GM23338 (cell line): ENCODE measurements around the gene PLOD3. TPM values are rescaled to one million over a fixed set of nuclear protein-coding genes. Genes with fewer than 3 reads are reported as not detected.

ENCODE experiments used
- ATAC-seq: fragments of 200-7000 bp; cut with Tn5 transposase; 3 replicates; pipeline ENCODE4 v1.9.1; 2020
- DNase-seq: peaks from one replicate; pipeline ENCODE4 v3.0.0-alpha.2; 2015; ENCODE audit warnings: low spot score
- H2AFZ ChIP-seq: fragments of 200-600 bp; sonication (generic); 2 replicates; pipeline ENCODE4 v1.8.0; 2016; ENCODE audit warnings: antibody characterized with exemption, mild to moderate bottlenecking, moderate library complexity
- H3F3A ChIP-seq: fragments of 200-600 bp; sonication (generic); replicated peaks from 2 replicates; pipeline ENCODE4 v1.8.0; 2017; ENCODE audit warnings: antibody characterized with exemption, mixed run types, low read depth
- H3K27ac ChIP-seq: fragments of 200-600 bp; sonication (generic); 2 replicates; pipeline ENCODE4 v1.6.1; 2016; ENCODE audit warnings: low read depth
- H3K27me3 ChIP-seq: fragments of 200-600 bp; sonication (generic); 2 replicates; pipeline ENCODE4 v1.8.0; 2016; ENCODE audit warnings: mild to moderate bottlenecking, mixed run types, moderate library complexity; ENCODE audit not compliant: insufficient read depth
- H3K36me3 ChIP-seq: fragments of 200-600 bp; sonication (generic); 2 replicates; pipeline ENCODE4 v1.8.0; 2016; ENCODE audit warnings: mild to moderate bottlenecking; ENCODE audit not compliant: insufficient read depth
- H3K4me1 ChIP-seq: fragments of 200-600 bp; sonication (generic); 2 replicates; pipeline ENCODE4 v1.8.0; 2016; ENCODE audit warnings: mild to moderate bottlenecking, moderate library complexity; ENCODE audit not compliant: insufficient read depth
- H3K4me2 ChIP-seq: fragments of 200-600 bp; sonication (generic); 2 replicates; pipeline ENCODE4 v1.7.1; 2017; ENCODE audit warnings: mixed run types
- H3K4me3 ChIP-seq: fragments of 200-600 bp; sonication (generic); 2 replicates; pipeline ENCODE4 v1.6.1; 2016; ENCODE audit warnings: mixed run types
- H3K79me2 ChIP-seq: fragments of 200-600 bp; sonication (generic); replicated peaks from 2 replicates; pipeline ENCODE4 v1.8.0; 2017; ENCODE audit warnings: mild to moderate bottlenecking; ENCODE audit not compliant: insufficient read depth
- H3K9me2 ChIP-seq: fragments of 200-600 bp; sonication (generic); 2 replicates; pipeline ENCODE4 v1.8.0; 2017; ENCODE audit not compliant: insufficient read depth
- H4K20me1 ChIP-seq: fragments of 200-600 bp; sonication (generic); replicated peaks from 2 replicates; pipeline ENCODE4 v1.8.0; 2017; ENCODE audit warnings: mild to moderate bottlenecking; ENCODE audit not compliant: insufficient read depth
- H3K27ac Mint-ChIP-seq: 2 replicates; pipeline ENCODE4 v1.8.0; 2020; ENCODE audit warnings: inconsistent platforms, mild to moderate bottlenecking, moderate library complexity, mixed read lengths
- H3K27me3 Mint-ChIP-seq: 3 replicates; pipeline ENCODE4 v1.8.0; 2022; ENCODE audit warnings: low read depth, mild to moderate bottlenecking, moderate library complexity, mixed read lengths, inconsistent platforms; ENCODE audit not compliant: insufficient read depth, poor library complexity
- H3K36me3 Mint-ChIP-seq: 3 replicates; pipeline ENCODE4 v1.8.0; 2021; ENCODE audit warnings: low read depth, mild to moderate bottlenecking, inconsistent platforms, moderate library complexity, mixed read lengths
- H3K4me1 Mint-ChIP-seq: 3 replicates; pipeline ENCODE4 v1.8.0; 2020; ENCODE audit warnings: mild to moderate bottlenecking, inconsistent platforms, mixed read lengths
- H3K4me3 Mint-ChIP-seq: 3 replicates; pipeline ENCODE4 v1.8.0; 2021; ENCODE audit warnings: moderate library complexity, mild to moderate bottlenecking, inconsistent platforms, mixed read lengths
- H3K9me3 Mint-ChIP-seq: 3 replicates; pipeline ENCODE4 v1.8.0; 2020; ENCODE audit warnings: moderate library complexity, mild to moderate bottlenecking, inconsistent platforms, mixed read lengths
- CREB1 ChIP-seq: fragments of 250-450 bp; sonication (Bioruptor Pico); IDR thresholded peaks from 2 replicates; pipeline ENCODE4 v1.5.0; 2020; ENCODE audit warnings: low read depth, mild to moderate bottlenecking, moderate library complexity
- CTCF ChIP-seq, 2 experiments: fragments of 200-600 bp in 1 of 2; sonication (generic) in 1 of 2; conservative IDR thresholded peaks; 2 replicates each; pipeline versions ENCODE4 v1.5.1 to v1.6.1; 2016 to 2017; ENCODE audit warnings: antibody characterized with exemption in 2 of 2, low read depth in 2 of 2, mild to moderate bottlenecking in 2 of 2, moderate library complexity in 1 of 2
- EZH2 ChIP-seq: fragments of 200-600 bp; sonication (generic); IDR thresholded peaks from one replicate; pipeline ENCODE4 v1.8.0; 2017; ENCODE audit warnings: antibody characterized with exemption, mild to moderate bottlenecking, low read depth; ENCODE audit not compliant: unreplicated experiment
- JUNB ChIP-seq: IDR thresholded peaks from one replicate; pipeline ENCODE4 v1.6.1; 2016; ENCODE audit warnings: antibody characterized with exemption; ENCODE audit not compliant: unreplicated experiment
- NANOG ChIP-seq: IDR thresholded peaks from 2 replicates; pipeline ENCODE4 v1.6.1; 2016; ENCODE audit warnings: antibody characterized with exemption, borderline replicate concordance
- STAT1 ChIP-seq: IDR thresholded peaks from one replicate; pipeline ENCODE4 v1.6.1; 2016; ENCODE audit warnings: antibody characterized with exemption; ENCODE audit not compliant: unreplicated experiment
- ZNF114 ChIP-seq: fragments of 250-450 bp; sonication (Bioruptor Pico); IDR thresholded peaks from 2 replicates; pipeline ENCODE4 v1.5.0; 2020; ENCODE audit warnings: mild to moderate bottlenecking, moderate library complexity
- ZNF331 ChIP-seq: fragments of 250-450 bp; sonication (Bioruptor Pico); IDR thresholded peaks from 2 replicates; pipeline ENCODE4 v1.5.0; 2020; ENCODE audit warnings: low read depth, mild to moderate bottlenecking, moderate library complexity
- ZNF462 ChIP-seq: fragments of 250-450 bp; sonication (Bioruptor Pico); IDR thresholded peaks from 2 replicates; pipeline ENCODE4 v1.5.0; 2020; ENCODE audit warnings: mild to moderate bottlenecking, moderate library complexity
- polyA plus RNA-seq: library from polyadenylated mRNA; unstranded; fragments of >200 nt; fragmentation: Nextera tagmentation; extraction: Ambion mirVana; gene quantifications from 2 replicates; pipeline ENCODE4 v1.2.1, GENCODE V29; 2016
- total RNA-seq: library from RNA; depleted of rRNA; stranded (reverse); fragments of >200 nt; shearing (Covaris generic); gene quantifications from 2 replicates; pipeline ENCODE4 v1.2.3, GENCODE V29; 2014

PLOD3 gene
- total and polyA plus RNA-seq, 2 experiments from 2014 or later, result 35.2 to 40.7 TPM

DNA sequence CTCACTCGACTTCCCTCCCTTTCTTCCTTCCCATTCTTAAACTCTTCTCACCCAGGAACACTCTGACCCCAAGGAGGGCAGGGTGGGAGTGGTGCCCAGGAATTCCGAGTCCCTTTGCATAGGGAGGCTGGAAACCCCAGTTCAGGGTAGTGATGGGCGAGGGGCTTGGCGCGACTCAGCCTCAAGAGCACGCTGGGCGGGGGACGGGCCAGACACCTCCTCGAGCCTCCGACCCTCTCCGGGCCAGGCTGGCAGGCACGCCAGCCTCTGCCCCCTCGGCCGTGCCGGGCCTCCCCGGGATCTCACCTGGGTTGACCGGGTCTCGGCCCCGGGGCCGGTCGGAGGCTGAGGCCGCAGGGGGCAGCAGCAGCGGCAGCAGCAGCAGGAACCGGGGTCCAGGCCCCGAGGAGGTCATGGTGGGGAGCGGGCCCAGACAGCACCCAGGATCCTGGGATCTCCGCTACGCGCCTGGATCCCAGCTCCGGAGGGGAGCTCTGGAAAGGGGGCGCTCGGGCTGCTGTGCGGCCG, 457 bp downstream of the PLOD3 start:
- Histone ChIP-seq H2AFZ (peak overlapping the region; percentile 66; the same call in 1 of the 2 replicates), H3K4me3 (peak overlapping the region; percentile 64), H3K36me3 (no peaks in the 10 kb centered on the region), H3K9me2 (no peaks in the 10 kb centered on the region), H3K79me2 (peaks cover 32% of the 10 kb centered on the region), H3F3A (0 out of 2 replicates have a peak, but pooled peaks cover 3% of the 10 kb centered on the region), H3K4me1 (peaks cover 12% of the 10 kb centered on the region), H3K27ac (no peak overlapping the region), H3K4me2 (peak overlapping the region; percentile 77), H3K27me3 (no peaks in the 10 kb centered on the region), H4K20me1 (0 out of 2 replicates have a peak, but pooled peaks cover 4% of the 10 kb centered on the region)
- peaks cover 5% of the 10 kb centered on the region for H3K36me3 Mint-ChIP-seq
- peaks cover 20% of the 10 kb centered on the region; the same call in 2 of the 3 replicates for H3K4me1 Mint-ChIP-seq
- ATAC-seq, result peak; percentile 37
- peak; percentile 58 for DNase-seq
- no peak overlapping the region for H3K27ac Mint-ChIP-seq
- TF ChIP-seq STAT1 (no peak), ZNF462 (CRISPR knock-in tag) (no peak), ZNF331 (no peak), ZNF114 (CRISPR knock-in tag) (no peak), NANOG (no peak), CREB1 (CRISPR knock-in tag) (no peak), CTCF (conservative IDR thresholded peaks at IDR 0.05; ENCODE audit: low read depth in 2 of 2) (no peak), EZH2 (no peak), JUNB (no peak)
- H3K9me3 Mint-ChIP-seq, result no peaks in the 10 kb centered on the region
- peak overlapping the region; percentile 97 for H3K4me3 Mint-ChIP-seq
- peaks cover 14% of the 10 kb centered on the region for H3K27me3 Mint-ChIP-seq
